PC-9 (cell line): ENCODE measurements around the gene ZNF30. TPM values are rescaled to one million over a fixed set of nuclear protein-coding genes. Genes with fewer than 3 reads are reported as not detected.

Experiments used
- BruUV-seq: library from RNA; stranded (reverse); fragments of 400-500 nt; replicated peaks from 2 replicates; lab custom pipeline; 2021; lab: Mats Ljungman, UMichigan
- CTCF ChIA-PET: fragments of 300-600 bp; sonication (Branson Sonifier 250); formaldehyde crosslinking; loops from one replicate; lab custom pipeline; 2022; ENCODE audit warnings: antibody characterized with exemption; lab: Charles Lee
- POLR2A ChIA-PET: fragments of 300-600 bp; sonication (Branson Sonifier 250); formaldehyde crosslinking; loops from one replicate; lab custom pipeline; 2022; ENCODE audit warnings: antibody characterized with exemption; ENCODE audit not compliant: unreplicated experiment; lab: Charles Lee
- DNase-seq, 2 experiments: peaks; one replicate each; pipeline versions ENCODE4 v3.0.0 to v3.0.0-alpha.2; 2015 to 2022; ENCODE audit warnings: mixed read lengths in 1 of 2
- H2AFZ ChIP-seq: fragments of 200-600 bp; sonication (generic); 2 replicates; pipeline ENCODE4 v1.8.1; 2017; ENCODE audit warnings: antibody characterized with exemption
- H3F3A ChIP-seq: fragments of 200-600 bp; sonication (generic); 2 replicates; pipeline ENCODE4 v1.8.1; 2017; ENCODE audit warnings: antibody characterized with exemption, mild to moderate bottlenecking, low read depth; ENCODE audit not compliant: insufficient read depth
- H3K27ac ChIP-seq: fragments of 200-600 bp; sonication (generic); 2 replicates; pipeline ENCODE4 v1.6.1; 2016; ENCODE audit warnings: mixed run types
- H3K27me3 ChIP-seq: fragments of 200-600 bp; sonication (generic); 2 replicates; pipeline ENCODE4 v1.6.1; 2016; ENCODE audit warnings: low read depth, mixed run types; ENCODE audit not compliant: insufficient read depth
- H3K36me3 ChIP-seq: fragments of 200-600 bp; sonication (generic); 2 replicates; pipeline ENCODE4 v1.6.1; 2016; ENCODE audit warnings: low read depth, mixed run types
- H3K4me1 ChIP-seq: fragments of 200-600 bp; sonication (generic); replicated peaks from 2 replicates; pipeline ENCODE4 v1.6.1; 2016; ENCODE audit warnings: mixed run types; ENCODE audit not compliant: insufficient read depth
- H3K4me2 ChIP-seq: fragments of 200-600 bp; sonication (generic); 2 replicates; pipeline ENCODE4 v1.6.1; 2017; ENCODE audit warnings: mixed run types
- H3K4me3 ChIP-seq: fragments of 200-600 bp; sonication (generic); 2 replicates; pipeline ENCODE4 v1.6.1; 2016; ENCODE audit warnings: mixed run types
- H3K79me2 ChIP-seq: fragments of 200-600 bp; sonication (generic); 2 replicates; pipeline ENCODE4 v1.6.1; 2017; ENCODE audit warnings: low read depth, mixed run types
- H3K9me2 ChIP-seq: fragments of 200-600 bp; sonication (generic); 2 replicates; pipeline ENCODE4 v1.8.1; 2017; ENCODE audit warnings: mild to moderate bottlenecking; ENCODE audit not compliant: insufficient read depth
- H3K9me3 ChIP-seq: fragments of 200-600 bp; sonication (generic); 2 replicates; pipeline ENCODE4 v1.8.1; 2016; ENCODE audit warnings: low read depth; ENCODE audit not compliant: insufficient read depth
- H4K20me1 ChIP-seq: fragments of 200-600 bp; sonication (generic); 2 replicates; pipeline ENCODE4 v1.8.1; 2017; ENCODE audit not compliant: insufficient read depth
- CTCF ChIP-seq: fragments of 200-600 bp; sonication (generic); conservative IDR thresholded peaks from 2 replicates; pipeline ENCODE4 v1.6.1; 2017; ENCODE audit warnings: mixed run types, antibody characterized with exemption, mild to moderate bottlenecking, moderate library complexity
- EZH2 ChIP-seq: fragments of 200-600 bp; sonication (generic); IDR thresholded peaks from 2 replicates; pipeline ENCODE4 v1.8.0; 2017; ENCODE audit warnings: antibody characterized with exemption, low read depth
- intact Hi-C: fragments of 100-400 bp; cut with micrococcal nuclease; formaldehyde crosslinking; loops from one replicate; pipeline ENCODE4 v1.10.0; 2022; ENCODE audit not compliant: unreplicated experiment
- total RNA-seq: library from RNA; stranded (reverse); gene quantifications from 2 replicates; pipeline ENCODE4 v1.2.3, GENCODE V29; 2021

Gene ZNF30
- total RNA-seq, 1 experiment from 2014 or later = 1.3 TPM

DNA sequence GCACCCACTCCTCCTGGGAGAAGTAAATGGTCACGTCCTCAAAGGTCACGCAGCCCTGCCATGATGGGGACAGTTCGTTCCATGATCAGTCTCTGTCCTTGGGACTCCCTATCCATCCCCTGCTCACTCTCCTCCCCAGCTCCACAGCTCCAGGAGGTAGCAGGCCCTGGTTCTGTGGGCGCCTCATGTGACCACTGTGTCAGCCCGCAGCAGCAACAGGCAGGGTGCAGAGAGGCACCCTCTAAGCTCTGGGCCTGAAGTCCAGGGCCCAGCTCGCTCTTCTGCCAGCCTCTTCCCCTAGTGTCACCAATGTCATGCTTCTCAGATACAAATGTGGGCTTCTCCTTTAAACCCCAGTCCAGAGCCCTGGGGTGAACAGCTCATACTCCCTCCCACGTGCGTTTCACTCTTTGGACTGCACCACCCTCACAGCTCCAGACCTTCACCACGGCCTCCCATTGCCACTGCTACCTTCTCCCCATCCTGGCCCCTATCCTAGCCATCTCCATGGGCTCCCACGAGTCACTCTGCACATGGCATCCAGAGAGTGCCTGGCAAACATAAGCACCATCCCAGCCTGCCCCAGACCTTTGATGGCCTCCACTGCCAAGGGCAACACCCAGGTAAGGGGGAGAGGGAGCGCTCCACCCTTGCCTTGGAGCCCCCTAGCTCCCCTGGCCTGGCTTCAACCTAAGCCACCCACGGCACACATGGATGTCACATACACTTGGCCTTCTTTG lies 34.4 kb downstream of the ZNF30 start:
- intact Hi-C loops = no loop called here
- H3K4me2 ChIP-seq = peak overlapping the region; percentile 13; the same call in 1 of the 2 replicates
- no peak for DNase-seq
- BruUV-seq = no TSS peak
- no peaks in the 10 kb centered on the region for H3K27me3 ChIP-seq
- CTCF ChIA-PET = interaction anchor here (0.7 kb wide), 1 partner anchor 463 kb away, joined by 4 read pairs; no protein-coding TSS in a partner anchor
- H3K27ac ChIP-seq = no peak overlapping the region
- no peak for TF ChIP-seq EZH2
- TF ChIP-seq CTCF = no peak
- H3K4me1 ChIP-seq = peaks cover 15% of the 10 kb centered on the region; the same call in 1 of the 2 replicates
- peaks cover 9% of the 10 kb centered on the region; the same call in 1 of the 2 replicates for H3K79me2 ChIP-seq
- no peaks in the 10 kb centered on the region for H4K20me1 ChIP-seq
- POLR2A ChIA-PET = no interaction called here
- peaks cover 16% of the 10 kb centered on the region for H3K36me3 ChIP-seq
- peaks cover 31% of the 10 kb centered on the region for H3K9me3 ChIP-seq
- no peak overlapping the region for H3K4me3 ChIP-seq
- peaks cover 4% of the 10 kb centered on the region; the same call in 1 of the 2 replicates for H3F3A ChIP-seq
- H3K9me2 ChIP-seq = no peaks in the 10 kb centered on the region
- H2AFZ ChIP-seq = no peak overlapping the region

- peaks cover 4% of the 10 kb centered on the region; the same call in 1 of the 2 replicates for H3F3A ChIP-seq
- intact Hi-C loops = no loop called here
- CTCF ChIA-PET = interaction anchor here (0.7 kb wide), 1 partner anchor 463 kb away, joined by 4 read pairs; no protein-coding TSS in a partner anchor
Measured at GRCh38 chr19:34961775-34962686, 35.3 kb downstream of the ZNF30 start.

More at GRCh38 chr19:34961775-34962686, 35.3 kb downstream of the ZNF30 start:
- Histone ChIP-seq H3K9me2 (no peaks in the 10 kb centered on the region), H3K27ac (no peak overlapping the region), H3K27me3 (0 out of 2 replicates have a peak, but pooled peaks cover 3% of the 10 kb centered on the region), H3K4me2 (peak overlapping the region; percentile 88; the same call in 1 of the 2 replicates), H3K36me3 (peaks cover 16% of the 10 kb centered on the region), H3K4me3 (peak overlapping the region; percentile 86; the same call in 1 of the 2 replicates), H3K79me2 (peaks cover 9% of the 10 kb centered on the region; the same call in 1 of the 2 replicates), H3K9me3 (peaks cover 22% of the 10 kb centered on the region), H4K20me1 (no peaks in the 10 kb centered on the region), H2AFZ (no peak overlapping the region), H3K4me1 (peaks cover 15% of the 10 kb centered on the region; the same call in 1 of the 2 replicates)
- DNase-seq = no peak
- POLR2A ChIA-PET = no interaction called here
- TF ChIP-seq CTCF (no peak), EZH2 (no peak)
- no TSS peak for BruUV-seq
